Uterus (tissue), 4 donors: ENCODE data around the gene TRANK1. TPM values are rescaled to one million over a fixed set of nuclear protein-coding genes. Genes with fewer than 3 reads are reported as not detected.

Experiments
- DNase-seq, 2 donors: peaks; one replicate each; pipeline ENCODE4 v3.0.0-alpha.2; 2019 to 2020
- H3K27ac ChIP-seq, 2 donors: fragments of 200-600 bp; sonication (generic); 1 replicate in 1 of 2; 2 replicates in 1 of 2; pipeline ENCODE4 v1.5.1; 2016 to 2018
- H3K27me3 ChIP-seq, 2 donors: fragments of 200-600 bp; sonication (generic); one replicate each; pipeline ENCODE4 v1.5.1; 2018 to 2019; ENCODE audit warnings: control low read depth in 1 of 2
- H3K36me3 ChIP-seq, 2 donors: fragments of 200-600 bp; sonication (generic); one replicate each; pipeline ENCODE4 v1.5.1; 2019; ENCODE audit warnings: control low read depth in 1 of 2
- H3K4me1 ChIP-seq, 2 donors: fragments of 200-600 bp; sonication (generic); one replicate each; pipeline ENCODE4 v1.5.1; 2018 to 2019; ENCODE audit warnings: control low read depth in 1 of 2
- H3K4me3 ChIP-seq, 2 donors: fragments of 200-600 bp; sonication (generic); 1 replicate in 1 of 2; 2 replicates in 1 of 2; pipeline ENCODE4 v1.5.1; 2018 to 2019; ENCODE audit warnings: mild to moderate bottlenecking in 1 of 2
- H3K9me3 ChIP-seq, 2 donors: fragments of 200-600 bp; sonication (generic); one replicate each; pipeline ENCODE4 v1.5.1; 2019; ENCODE audit warnings: control low read depth in 1 of 2
- CTCF ChIP-seq, 4 experiments: fragments of 200-600 bp in 2 of 4; fragments of 450-650 bp in 2 of 4; sonication (generic) in 2 of 4; IDR thresholded peaks; one replicate each; pipeline ENCODE4 v1.5.1; 2016 to 2019; ENCODE audit warnings: antibody characterized with exemption in 4 of 4, mild to moderate bottlenecking in 2 of 4, moderate library complexity in 1 of 4
- POLR2A ChIP-seq, 2 donors: fragments of 450-650 bp; IDR thresholded peaks; one replicate each; pipeline ENCODE4 v1.6.1; 2016; ENCODE audit warnings: antibody characterized with exemption in 2 of 2, mild to moderate bottlenecking in 1 of 2, moderate library complexity in 1 of 2
- intact Hi-C: fragments of 100-400 bp; cut with DNase I; formaldehyde crosslinking; loops from one replicate; pipeline ENCODE4 v1.15.1; 2023; ENCODE audit warnings: low total_unique reads
- total RNA-seq, 4 donors: library from RNA; depleted of rRNA in 3 of 4; stranded (reverse); fragments of >200 nt in 3 of 4; gene quantifications; one replicate each; pipeline versions ENCODE4 v1.1.0 to v1.2.4, GENCODE V29; 2014 to 2023
- donor health status: DM: yes; HTN: yes; CAD: no.

TRANK1 gene
- total RNA-seq, 4 donors from 2014 or later, result 10.6 to 52.1 (median 21.6) TPM

GRCh38 chr3:36926292-36926897 is 18.5 kb downstream of the TRANK1 start:
- H3K4me1 ChIP-seq, result no peaks in the 10 kb centered on the region
- no peaks in the 10 kb centered on the region for H3K27me3 ChIP-seq
- H3K4me3 ChIP-seq, result no peak overlapping the region
- H3K9me3 ChIP-seq, result no peaks in the 10 kb centered on the region
- no peak overlapping the region for H3K27ac ChIP-seq
- no peak for DNase-seq
- H3K36me3 ChIP-seq, result no peaks in the 10 kb centered on the region
- intact Hi-C loops, result no loop called here
- no peak for TF ChIP-seq CTCF (IDR thresholded peaks at IDR 0.05)
- TF ChIP-seq POLR2A (IDR thresholded peaks at IDR 0.05), result no peak

GRCh38 chr3:36924744-36925521 is 19.9 kb downstream of the TRANK1 start:
- no peak for DNase-seq
- Histone ChIP-seq H3K27ac (peak overlapping the region; percentile 1 to 39), H3K4me3 (no peak overlapping the region), H3K27me3 (no peaks in the 10 kb centered on the region), H3K36me3 (no peaks in the 10 kb centered on the region), H3K4me1 (no peaks in the 10 kb centered on the region), H3K9me3 (no peaks in the 10 kb centered on the region)
- intact Hi-C loops, result no loop called here
- TF ChIP-seq POLR2A (IDR thresholded peaks at IDR 0.05) (no peak), CTCF (IDR thresholded peaks at IDR 0.05) (no peak)

- Histone ChIP-seq H3K27me3 (no peaks in the 10 kb centered on the region), H3K36me3 (no peaks in the 10 kb centered on the region), H3K4me3 (no peak overlapping the region), H3K9me3 (no peaks in the 10 kb centered on the region), H3K4me1 (no peaks in the 10 kb centered on the region), H3K27ac (peak overlapping the region; percentile 1 to 39)
- intact Hi-C loops, result no loop called here
- no peak for TF ChIP-seq POLR2A (IDR thresholded peaks at IDR 0.05)
- TF ChIP-seq CTCF (IDR thresholded peaks at IDR 0.05), result no peak
- no peak for DNase-seq
These were observed 20.7 kb downstream of the TRANK1 start for GRCh38 chr3:36923981-36924743.

- no peaks in the 10 kb centered on the region for H3K9me3 ChIP-seq
- no peaks in the 10 kb centered on the region for H3K4me1 ChIP-seq
- H3K27ac ChIP-seq, result peak overlapping the region; percentile 1 to 32
- no peaks in the 10 kb centered on the region for H3K27me3 ChIP-seq
- no peaks in the 10 kb centered on the region for H3K36me3 ChIP-seq
- TF ChIP-seq CTCF (IDR thresholded peaks at IDR 0.05), result no peak
- no peak for TF ChIP-seq POLR2A (IDR thresholded peaks at IDR 0.05)
- intact Hi-C loops, result no loop called here
- DNase-seq, result no peak
- no peak overlapping the region for H3K4me3 ChIP-seq
These were observed 21.3 kb downstream of the TRANK1 start for GRCh38 chr3:36923523-36923943.
